ENCODE data around the gene PLA2G2F. TPM values are rescaled to one million over a fixed set of nuclear protein-coding genes. Genes with fewer than 3 reads are reported as not detected.

Gene PLA2G2F
- total and polyA plus RNA-seq, 10 of the 15 experiments (the other 5 are each of a cell fraction or from before 2014, with no cell fraction given): 0.03 TPM; not detected in 9

DNA sequence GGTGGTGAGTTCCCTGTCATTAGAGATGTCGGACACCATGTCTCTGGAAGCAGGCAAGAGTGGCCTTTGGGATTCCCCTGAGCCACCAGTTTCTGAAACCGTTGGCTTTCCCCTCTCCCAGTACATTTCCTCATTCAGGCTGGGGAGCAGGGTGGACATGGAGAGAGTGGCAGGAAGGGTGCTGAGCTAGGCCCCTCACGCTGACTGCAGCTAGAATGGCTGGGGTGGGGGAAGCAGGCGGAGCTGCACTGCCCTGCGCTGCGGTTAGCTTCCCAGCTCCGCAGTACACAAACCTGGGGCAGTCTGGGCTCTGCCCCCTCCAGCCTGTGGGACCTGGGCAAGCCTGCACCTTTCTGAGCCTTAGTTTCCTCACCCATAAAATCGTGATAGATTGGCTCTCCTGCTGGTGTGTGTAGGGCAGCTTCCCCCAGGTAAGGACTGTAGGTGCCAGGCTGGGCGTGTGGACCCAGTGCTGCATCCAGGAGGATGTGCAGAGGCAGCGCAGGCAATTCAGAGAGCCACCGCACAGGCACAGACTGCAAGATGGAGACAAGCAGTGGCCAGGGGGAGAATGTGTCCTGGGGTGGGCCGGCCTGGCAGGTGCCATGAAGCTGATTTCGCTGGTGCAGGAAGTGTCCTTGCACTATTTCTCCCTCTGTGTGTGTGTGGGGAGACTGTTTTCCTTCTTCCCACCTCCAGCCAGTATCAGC lies 3.0 kb downstream of the PLA2G2F start:
- Histone ChIP-seq H3K9ac (ENCODE audit: control insufficient read depth, insufficient read depth, low read length) (no peak overlapping the region), H2AFZ (ENCODE audit: control insufficient read depth, low read depth, low read length) (no peak overlapping the region), H3K27ac (ENCODE audit: control insufficient read depth, insufficient read depth) (no peak overlapping the region), H4K20me1 (ENCODE audit: control insufficient read depth, insufficient read depth) (no peaks in the 10 kb centered on the region), H3K4me3 (no peak overlapping the region), H3K4me1 (ENCODE audit: control insufficient read depth, insufficient read depth, low read length) (no peaks in the 10 kb centered on the region), H3K79me2 (ENCODE audit: control insufficient read depth, insufficient read depth, low read length) (no peaks in the 10 kb centered on the region), H3K4me2 (ENCODE audit: control insufficient read depth, insufficient read depth) (no peak overlapping the region), H3K27me3 (replicated peaks in 1 of 2; ENCODE audit: control insufficient read depth in 2 of 2, insufficient read depth in 2 of 2, low read length in 1 of 2) (no peaks in the 10 kb centered on the region), H3K36me3 (ENCODE audit: control insufficient read depth in 2 of 2, insufficient read depth in 2 of 2, low read length in 1 of 2) (no peaks in the 10 kb centered on the region), H3K9me3 (replicated peaks; ENCODE audit: control insufficient read depth, insufficient read depth, low read length) (no peaks in the 10 kb centered on the region)
- POLR2A ChIA-PET: no interaction called here
- DNase-seq (ENCODE audit: low read depth, low spot score): no peak
- no peak for TF ChIP-seq MXI1 (IDR thresholded peaks at IDR 0.05; ENCODE audit: low read depth, low read length)
- TF ChIP-seq SREBF1 (IDR thresholded peaks at IDR 0.05; ENCODE audit: low read length): no peak
- no peak for TF ChIP-seq ETV6 (conservative IDR thresholded peaks at IDR 0.05 in 1 of 2, IDR thresholded peaks at IDR 0.05 in 1 of 2; ENCODE audit: borderline replicate concordance in 1 of 2, low read depth in 1 of 2)
- TF ChIP-seq, protein P1, sequence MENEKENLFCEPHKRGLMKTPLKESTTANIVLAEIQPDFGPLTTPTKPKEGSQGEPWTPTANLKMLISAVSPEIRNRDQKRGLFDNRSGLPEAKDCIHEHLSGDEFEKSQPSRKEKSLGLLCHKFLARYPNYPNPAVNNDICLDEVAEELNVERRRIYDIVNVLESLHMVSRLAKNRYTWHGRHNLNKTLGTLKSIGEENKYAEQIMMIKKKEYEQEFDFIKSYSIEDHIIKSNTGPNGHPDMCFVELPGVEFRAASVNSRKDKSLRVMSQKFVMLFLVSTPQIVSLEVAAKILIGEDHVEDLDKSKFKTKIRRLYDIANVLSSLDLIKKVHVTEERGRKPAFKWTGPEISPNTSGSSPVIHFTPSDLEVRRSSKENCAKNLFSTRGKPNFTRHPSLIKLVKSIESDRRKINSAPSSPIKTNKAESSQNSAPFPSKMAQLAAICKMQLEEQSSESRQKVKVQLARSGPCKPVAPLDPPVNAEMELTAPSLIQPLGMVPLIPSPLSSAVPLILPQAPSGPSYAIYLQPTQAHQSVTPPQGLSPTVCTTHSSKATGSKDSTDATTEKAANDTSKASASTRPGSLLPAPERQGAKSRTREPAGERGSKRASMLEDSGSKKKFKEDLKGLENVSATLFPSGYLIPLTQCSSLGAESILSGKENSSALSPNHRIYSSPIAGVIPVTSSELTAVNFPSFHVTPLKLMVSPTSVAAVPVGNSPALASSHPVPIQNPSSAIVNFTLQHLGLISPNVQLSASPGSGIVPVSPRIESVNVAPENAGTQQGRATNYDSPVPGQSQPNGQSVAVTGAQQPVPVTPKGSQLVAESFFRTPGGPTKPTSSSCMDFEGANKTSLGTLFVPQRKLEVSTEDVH (IDR thresholded peaks at IDR 0.05; ENCODE audit: low read depth, partially characterized antibody): no peak
- TF ChIP-seq LARP7 (IDR thresholded peaks at IDR 0.05): no peak
- no peak for TF ChIP-seq PAX5 (IDR thresholded peaks at IDR 0.05; ENCODE audit: borderline replicate concordance, low read depth, low read length)
- TF ChIP-seq, protein P2, sequence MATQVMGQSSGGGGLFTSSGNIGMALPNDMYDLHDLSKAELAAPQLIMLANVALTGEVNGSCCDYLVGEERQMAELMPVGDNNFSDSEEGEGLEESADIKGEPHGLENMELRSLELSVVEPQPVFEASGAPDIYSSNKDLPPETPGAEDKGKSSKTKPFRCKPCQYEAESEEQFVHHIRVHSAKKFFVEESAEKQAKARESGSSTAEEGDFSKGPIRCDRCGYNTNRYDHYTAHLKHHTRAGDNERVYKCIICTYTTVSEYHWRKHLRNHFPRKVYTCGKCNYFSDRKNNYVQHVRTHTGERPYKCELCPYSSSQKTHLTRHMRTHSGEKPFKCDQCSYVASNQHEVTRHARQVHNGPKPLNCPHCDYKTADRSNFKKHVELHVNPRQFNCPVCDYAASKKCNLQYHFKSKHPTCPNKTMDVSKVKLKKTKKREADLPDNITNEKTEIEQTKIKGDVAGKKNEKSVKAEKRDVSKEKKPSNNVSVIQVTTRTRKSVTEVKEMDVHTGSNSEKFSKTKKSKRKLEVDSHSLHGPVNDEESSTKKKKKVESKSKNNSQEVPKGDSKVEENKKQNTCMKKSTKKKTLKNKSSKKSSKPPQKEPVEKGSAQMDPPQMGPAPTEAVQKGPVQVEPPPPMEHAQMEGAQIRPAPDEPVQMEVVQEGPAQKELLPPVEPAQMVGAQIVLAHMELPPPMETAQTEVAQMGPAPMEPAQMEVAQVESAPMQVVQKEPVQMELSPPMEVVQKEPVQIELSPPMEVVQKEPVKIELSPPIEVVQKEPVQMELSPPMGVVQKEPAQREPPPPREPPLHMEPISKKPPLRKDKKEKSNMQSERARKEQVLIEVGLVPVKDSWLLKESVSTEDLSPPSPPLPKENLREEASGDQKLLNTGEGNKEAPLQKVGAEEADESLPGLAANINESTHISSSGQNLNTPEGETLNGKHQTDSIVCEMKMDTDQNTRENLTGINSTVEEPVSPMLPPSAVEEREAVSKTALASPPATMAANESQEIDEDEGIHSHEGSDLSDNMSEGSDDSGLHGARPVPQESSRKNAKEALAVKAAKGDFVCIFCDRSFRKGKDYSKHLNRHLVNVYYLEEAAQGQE (IDR thresholded peaks at IDR 0.05; ENCODE audit: low read depth, low read length): no peak
- TF ChIP-seq POLR2AphosphoS2 (IDR thresholded peaks at IDR 0.05; ENCODE audit: low read depth, low read length): no peak
- TF ChIP-seq SRF (IDR thresholded peaks at IDR 0.05; ENCODE audit: low read depth in 2 of 2, low read length in 2 of 2): no peak
- no peak for TF ChIP-seq CREB1 (IDR thresholded peaks at IDR 0.05; ENCODE audit: low read depth)
- TF ChIP-seq RB1 (IDR thresholded peaks at IDR 0.05; ENCODE audit: borderline replicate concordance): no peak
- no peak for TF ChIP-seq ZNF24 (IDR thresholded peaks at IDR 0.05)
- no peak for TF ChIP-seq YY1 (IDR thresholded peaks at IDR 0.05; ENCODE audit: low read depth, low read length)
- no peak for TF ChIP-seq CREM (IDR thresholded peaks at IDR 0.05; ENCODE audit: low read depth)
- TF ChIP-seq TCF12 (IDR thresholded peaks at IDR 0.05; ENCODE audit: low read depth, low read length): no peak
- no peak for TF ChIP-seq CBFB (IDR thresholded peaks at IDR 0.05; ENCODE audit: low read depth)
- SMC1A ChIA-PET (ENCODE audit: uncharacterized antibody, unreplicated experiment): interaction anchor here (1.5 kb wide), 1 partner anchor 9 kb away, joined by 6 read pairs; no protein-coding TSS in a partner anchor
- 38% methylated on average over 13 of the region's 13 CpGs for WGBS (ENCODE audit: insufficient coverage, insufficient replicate concordance, low lambda C conversion rate, missing lambda C conversion rate)
- CTCF ChIA-PET: no interaction called here
- no TSS peak for BruUV-seq (replicated peaks)
- in situ Hi-C loops (cut with MboI): no loop called here
- RAD21 ChIA-PET (ENCODE audit: unreplicated experiment): no interaction called here
- no peak for ATAC-seq
- no peak for FAIRE-seq
- intact Hi-C loops (cut with micrococcal nuclease; ENCODE audit: unreplicated experiment): no loop called here

All from GM12878 (cell line).